ENCODE data around the gene CD163.
A peak's percentile ranks its signal among the peaks of the same experiment; 100 is the strongest.
"Not testable (repeated sequence)": the region's sequence is repeated elsewhere in the genome, so short reads cannot be mapped to it uniquely, and the experiment has no call there.

The CD163 gene

DNA sequence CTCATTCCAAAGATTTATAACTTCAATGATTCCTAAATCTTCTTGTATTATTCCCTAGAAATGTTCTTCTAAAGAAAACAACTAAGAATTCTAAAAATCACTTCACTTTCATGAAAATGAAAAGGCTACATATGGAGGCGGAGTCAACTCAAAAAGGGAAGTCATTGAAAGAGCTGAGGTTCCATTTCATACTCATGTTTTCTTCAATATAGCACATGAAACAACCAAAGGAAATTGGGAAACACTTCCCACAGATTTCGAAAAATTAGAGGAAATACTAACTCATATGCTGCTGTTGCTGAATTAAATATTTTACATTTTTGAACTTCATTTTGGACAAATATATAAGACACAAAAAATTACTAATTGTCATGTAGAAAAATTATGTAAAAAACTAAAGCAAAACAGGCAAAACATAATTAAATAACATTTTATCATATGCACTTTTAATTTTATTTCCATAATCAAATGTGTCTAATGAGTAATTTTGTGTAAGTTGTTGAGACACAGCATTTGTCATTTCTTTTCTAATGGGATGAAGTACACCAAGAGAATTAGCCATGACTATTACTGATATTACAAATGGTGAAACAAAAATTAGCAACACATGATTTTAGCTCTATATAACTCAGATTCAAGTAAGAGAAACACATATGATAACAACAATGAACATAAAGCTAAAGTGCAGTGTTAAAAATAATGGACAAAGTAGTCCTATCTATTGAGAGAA lies at the start of gene CD163:
TSS of gene CD163 (minus strand) at position 92 of the 730 bp plus-strand sequence. CDS start at position 5, 87 bp downstream.
- no peak for DNase-seq (ENCODE audit: low read depth in 2 of 2, low spot score in 1 of 2)

DNA sequence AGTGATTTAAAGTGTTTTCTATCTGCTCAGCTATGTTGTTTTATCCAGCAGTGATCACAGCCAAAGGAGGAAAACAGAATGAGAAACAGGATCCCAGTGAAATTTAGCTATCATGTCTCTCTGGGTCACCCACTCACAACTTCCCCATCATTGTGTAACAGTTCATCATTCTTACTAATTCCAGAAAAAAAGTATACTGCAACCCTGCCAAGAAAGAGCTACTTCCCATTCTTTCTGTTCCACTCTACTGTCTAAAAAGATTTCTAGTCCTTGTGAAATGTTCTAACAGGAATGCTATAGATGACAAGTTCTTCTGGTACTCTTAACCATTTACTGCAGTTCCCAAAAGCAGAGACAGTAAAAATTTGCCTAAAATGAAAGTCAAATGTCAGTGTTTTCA lies 39.2 kb upstream of the CD163 start:
- no peak for DNase-seq (ENCODE audit: low read depth in 2 of 2, low spot score in 1 of 2)

DNA sequence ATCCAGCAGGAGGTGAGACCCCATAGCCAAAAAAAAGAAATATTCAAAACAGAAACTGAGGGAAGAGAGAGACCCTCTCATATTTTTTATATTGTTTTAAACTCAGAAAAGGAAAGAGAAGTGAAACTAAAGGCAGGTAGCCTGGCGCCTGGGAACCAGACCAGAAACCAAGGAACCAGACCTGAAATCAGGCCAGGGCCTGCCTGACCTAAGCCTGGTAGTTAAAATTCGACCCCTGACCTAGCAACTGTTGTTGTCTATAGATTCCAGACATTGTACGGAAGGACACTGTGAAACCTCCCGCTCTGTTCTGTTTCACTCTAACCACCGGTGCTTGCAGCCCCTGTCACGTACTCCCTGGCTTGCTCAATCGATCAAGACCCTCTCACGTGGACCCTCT lies 38.5 kb upstream of the CD163 start:
- no peak for DNase-seq (ENCODE audit: low read depth in 2 of 2, low spot score in 1 of 2)

DNA sequence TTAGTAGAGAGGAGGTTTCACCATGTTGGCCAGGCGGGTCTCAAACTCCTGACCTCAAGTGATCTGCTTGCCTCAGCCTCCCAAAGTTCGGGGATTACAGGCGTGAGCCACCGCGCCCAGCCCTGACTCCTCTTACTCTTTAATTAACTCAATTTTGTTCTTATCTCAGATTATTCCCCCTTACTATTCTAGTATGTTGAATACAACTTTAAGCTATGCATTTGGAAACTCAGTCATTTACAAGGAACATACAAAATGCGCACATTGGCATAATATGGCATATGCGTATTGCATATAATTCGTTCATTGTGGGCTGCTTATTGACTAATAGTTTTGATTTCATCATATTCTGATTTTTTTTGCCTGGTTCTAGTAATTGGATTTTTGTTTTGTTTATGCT lies 10.8 kb upstream of the CD163 start:
- DNase-seq (ENCODE audit: low read depth in 2 of 2, low spot score in 1 of 2) = no peak

DNA sequence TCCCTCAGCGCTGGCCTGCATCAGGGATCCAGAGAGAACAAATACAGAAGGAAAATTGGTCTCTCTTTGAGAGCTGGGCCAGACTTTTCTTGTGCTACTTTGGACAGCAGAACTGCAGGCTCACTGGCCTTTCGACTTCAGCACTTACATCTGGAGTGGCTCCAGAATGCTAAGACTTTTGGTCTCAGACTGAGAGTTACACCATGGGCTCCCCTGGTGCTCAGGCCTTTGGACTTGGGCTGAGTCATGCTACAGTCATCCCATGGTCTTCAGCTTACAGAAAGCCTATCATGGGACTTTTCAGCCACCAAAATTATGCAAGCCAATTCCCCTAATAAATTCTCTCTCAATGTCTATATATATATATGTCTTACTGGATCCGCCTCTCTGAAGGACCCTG lies 9.0 kb upstream of the CD163 start:
- DNase-seq (ENCODE audit: low read depth in 2 of 2, low spot score in 1 of 2) = no peak

DNA sequence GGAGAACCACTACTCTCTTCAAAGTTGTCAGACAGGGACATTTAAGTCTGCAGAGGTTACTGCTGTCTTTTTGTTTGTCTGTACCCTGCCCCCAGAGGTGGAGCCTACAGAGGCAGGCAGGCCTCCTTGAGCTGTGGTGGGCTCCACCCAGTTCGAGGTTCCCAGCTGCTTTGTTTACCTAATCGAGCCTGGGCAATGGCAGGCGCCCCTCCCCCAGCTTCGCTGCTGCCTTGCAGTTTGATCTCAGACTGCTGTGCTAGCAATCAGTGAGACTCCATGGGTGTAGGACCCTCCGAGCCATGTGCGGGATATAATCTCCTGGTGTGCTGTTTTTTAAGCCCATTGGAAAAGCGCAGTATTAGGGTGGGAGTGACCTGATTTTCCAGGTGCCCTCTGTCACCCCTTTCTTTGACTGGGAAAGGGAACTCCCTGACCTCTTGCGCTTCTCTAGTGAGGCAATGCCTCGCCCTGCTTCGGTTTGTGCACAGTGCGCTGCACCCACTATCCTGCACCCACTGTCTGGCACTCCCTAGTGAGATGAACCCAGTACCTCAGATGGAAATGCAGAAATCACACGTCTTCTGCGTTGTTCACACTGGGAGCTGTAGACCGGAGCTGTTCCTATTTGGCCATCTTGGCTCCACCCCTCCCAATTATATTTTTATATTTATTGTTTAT lies 6.4 kb upstream of the CD163 start:
- DNase-seq (ENCODE audit: low read depth in 2 of 2, low spot score in 1 of 2) = not testable (repeated sequence)

DNA sequence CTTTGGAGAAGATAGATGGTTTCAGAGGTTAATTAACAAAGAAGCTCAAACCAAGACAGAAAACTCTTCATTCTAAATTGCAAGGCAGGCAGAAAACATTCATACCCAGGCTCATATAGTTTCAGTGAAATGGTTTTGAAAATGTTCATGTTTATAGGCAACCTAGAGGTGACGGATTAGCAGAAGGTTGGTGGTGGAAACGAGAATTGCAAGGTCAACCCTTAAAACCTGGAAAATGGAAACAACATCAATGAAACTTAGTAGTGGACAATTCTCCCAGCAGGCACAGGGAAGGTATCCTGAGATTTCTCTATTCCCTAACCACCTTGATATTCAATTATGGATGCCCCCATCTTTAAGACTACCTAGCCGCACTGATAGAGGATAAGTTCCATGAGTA lies 965 bp downstream of the CD163 start:
- DNase-seq (ENCODE audit: low read depth in 2 of 2, low spot score in 1 of 2) = no peak

DNA sequence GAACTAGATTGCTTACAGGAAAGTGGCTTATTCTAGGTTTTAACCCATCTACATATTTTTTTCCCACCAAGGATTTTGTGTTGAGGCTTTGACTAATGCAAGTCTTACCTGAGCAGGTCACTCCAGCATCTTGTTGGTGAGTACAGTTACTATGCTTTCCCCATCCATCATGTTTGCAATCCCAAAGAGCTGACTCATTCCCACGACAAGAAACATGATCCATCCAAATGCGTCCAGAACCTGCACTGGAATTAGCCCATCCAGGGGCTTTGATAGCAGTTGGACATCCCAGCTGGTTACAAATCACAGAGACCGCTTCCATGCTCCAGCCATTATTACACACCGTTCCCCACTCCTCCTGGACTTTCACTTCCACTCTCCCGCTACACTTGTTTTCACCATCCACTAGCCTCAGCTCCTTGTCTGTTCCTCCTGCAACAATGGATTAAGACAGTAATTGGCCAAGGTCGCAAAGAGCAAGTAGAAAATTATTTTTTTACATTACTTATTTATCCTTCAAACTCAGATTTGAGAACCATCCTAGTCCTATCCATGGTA lies 2.5 kb downstream of the CD163 start:
- DNase-seq (ENCODE audit: low read depth in 2 of 2, low spot score in 1 of 2) = no peak

DNA sequence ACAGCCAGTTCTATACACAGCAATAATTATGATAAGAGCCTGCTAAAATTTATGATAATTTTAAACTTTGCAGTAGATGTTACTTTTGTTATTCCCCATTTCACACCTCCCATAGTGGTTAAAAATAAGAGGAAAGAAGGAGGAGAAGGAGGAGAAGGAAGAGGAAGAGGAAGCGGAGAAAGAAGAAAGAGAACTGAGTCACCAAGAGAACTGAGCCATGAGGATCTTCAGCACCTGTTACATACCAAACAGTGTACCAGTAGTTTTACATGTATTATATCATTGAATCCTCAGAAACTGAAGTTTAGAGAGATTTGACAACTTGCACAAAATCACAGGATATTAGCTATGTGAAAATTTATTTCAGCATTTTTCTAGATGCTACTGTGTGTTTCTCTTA lies 3.9 kb downstream of the CD163 start:
- DNase-seq (ENCODE audit: low read depth in 2 of 2, low spot score in 1 of 2) = no peak

DNA sequence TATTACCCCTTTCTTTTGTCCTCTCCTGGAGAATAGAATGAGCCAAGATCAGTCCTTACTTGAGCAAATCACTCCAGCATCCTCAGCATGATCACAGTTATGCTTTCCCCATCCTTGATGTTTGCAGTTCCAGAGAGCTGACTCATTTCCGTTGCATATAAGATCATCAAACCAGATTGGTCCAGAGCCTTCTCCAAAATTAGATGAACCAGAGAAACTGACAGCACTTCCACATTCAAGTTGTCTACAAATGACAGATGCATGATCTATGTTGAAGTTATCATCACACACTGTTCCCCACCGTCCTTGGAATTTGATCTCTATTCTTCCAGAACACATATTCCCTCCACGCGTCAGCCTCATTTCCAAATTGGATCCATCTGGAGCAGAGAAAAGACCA lies 4.8 kb downstream of the CD163 start:
- DNase-seq (ENCODE audit: low read depth in 2 of 2, low spot score in 1 of 2) = no peak

DNA sequence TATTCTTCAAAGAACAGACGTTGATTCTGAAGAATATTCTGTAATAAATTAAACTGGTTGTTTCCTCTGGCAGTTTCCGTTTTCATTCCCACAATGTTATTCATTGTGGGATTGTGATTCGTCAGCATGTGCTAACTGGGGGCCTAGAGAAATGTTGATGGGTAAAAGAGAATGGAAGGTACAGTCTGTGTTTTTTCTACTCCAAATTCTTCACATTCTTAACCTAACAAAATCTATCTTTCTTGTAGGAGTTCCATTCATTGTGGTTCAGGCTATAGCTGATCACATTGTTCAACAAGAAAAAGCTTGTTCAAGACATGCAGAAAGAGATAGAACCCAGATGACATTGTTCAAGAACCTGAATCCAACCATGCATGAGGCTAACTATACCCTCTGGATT lies 5.9 kb downstream of the CD163 start:
- no peak for DNase-seq (ENCODE audit: low read depth in 2 of 2, low spot score in 1 of 2)

DNA sequence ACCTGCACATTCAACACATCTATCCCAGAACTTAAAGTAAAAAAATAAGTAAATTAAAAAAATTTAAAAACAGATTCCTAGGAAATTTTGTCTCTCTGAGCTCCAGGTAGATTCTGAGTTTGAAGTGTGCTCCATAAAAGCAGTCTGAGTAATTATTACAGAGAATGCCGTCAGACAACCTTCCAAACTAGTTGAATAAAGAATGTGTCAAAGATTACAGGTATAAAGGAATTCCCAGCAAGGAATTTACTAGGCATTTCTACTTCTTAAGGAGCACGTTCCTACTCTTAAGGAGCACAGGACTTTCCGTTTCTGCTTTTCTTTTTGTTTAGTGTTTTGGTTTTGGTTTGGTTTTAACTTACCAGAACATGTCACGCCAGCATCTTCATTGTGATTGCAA lies 7.1 kb downstream of the CD163 start:
- DNase-seq (ENCODE audit: low read depth in 2 of 2, low spot score in 1 of 2) = no peak

DNA sequence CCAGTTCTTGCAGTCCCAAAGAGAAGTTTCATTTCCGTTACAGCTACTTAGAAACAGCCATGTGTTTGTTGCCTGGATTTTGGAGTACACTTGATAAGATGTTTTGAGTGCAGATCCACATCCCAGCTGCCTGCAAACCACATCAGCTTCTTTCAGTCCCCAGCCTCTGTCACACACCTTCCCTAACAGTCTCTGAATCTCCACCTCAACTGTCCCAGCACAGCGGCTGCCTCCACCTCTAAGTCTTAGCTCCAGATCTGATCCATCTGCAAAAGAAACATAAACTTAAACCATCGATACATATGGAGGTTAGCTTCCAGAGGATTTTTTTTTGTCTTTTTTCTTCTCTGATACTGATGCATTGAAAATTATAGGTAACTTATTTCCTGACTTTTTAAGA lies 8.4 kb downstream of the CD163 start:
- no peak for DNase-seq (ENCODE audit: low read depth in 2 of 2, low spot score in 1 of 2)

DNA sequence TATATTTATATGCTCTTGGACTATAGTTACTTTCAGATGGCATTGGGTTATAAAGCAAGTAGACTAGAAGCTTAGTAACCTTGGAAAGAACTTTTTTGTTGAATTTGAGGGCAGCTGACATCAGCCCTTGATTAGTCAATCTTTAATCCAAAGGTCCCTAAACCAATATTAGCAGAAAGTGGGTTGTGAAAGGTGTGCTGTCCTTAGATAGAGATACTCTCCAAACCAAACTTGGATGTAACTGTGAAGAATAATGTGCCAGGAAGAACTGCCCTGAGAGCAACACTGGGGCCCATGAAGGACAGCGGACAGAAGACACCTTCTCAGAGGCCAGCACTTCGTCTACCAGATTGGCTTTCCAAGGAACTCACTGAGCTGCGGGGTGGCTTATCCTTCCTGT lies 10.6 kb downstream of the CD163 start:
- no peak for DNase-seq (ENCODE audit: low read depth in 2 of 2, low spot score in 1 of 2)

DNA sequence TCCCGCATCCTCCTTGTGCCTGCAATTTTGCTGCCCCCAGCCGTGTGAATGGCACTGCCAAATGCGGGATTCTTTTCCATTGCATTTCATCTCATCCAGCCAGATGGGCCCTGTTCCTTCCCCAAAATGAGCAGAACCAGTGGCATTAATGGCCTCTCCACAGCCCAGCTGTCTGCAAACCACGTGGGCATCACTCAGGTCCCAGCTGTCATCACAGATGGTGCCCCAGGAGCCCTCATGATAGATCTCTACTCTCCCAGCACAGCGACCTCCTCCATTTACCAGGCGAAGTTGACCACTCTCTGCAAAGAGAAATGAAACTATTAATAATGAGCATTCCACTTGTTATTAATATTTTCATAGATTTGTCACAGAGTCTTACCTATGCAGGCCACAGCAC lies 17.1 kb downstream of the CD163 start:
- no peak for DNase-seq (ENCODE audit: low read depth in 2 of 2, low spot score in 1 of 2)

DNA sequence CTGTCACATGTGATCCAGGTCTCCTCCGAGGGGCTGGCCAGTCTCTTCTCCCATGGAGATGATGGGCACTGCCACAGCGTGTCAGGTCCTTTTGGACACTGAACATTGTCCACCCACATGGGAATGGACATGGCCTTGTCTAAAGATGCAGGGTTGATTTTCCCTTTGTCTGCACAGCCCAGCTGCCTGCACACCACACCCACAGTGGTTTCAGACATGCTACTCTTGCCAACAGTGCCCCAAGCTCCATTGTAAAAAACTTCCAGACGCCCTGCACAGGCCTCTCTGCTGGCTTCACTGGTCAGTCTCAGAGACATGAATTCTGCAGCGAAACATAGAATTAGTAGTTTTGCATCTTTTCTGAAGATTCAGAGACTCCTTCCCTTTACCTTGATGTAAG lies 18.5 kb downstream of the CD163 start:
- DNase-seq (ENCODE audit: low read depth in 2 of 2, low spot score in 1 of 2) = no peak

DNA sequence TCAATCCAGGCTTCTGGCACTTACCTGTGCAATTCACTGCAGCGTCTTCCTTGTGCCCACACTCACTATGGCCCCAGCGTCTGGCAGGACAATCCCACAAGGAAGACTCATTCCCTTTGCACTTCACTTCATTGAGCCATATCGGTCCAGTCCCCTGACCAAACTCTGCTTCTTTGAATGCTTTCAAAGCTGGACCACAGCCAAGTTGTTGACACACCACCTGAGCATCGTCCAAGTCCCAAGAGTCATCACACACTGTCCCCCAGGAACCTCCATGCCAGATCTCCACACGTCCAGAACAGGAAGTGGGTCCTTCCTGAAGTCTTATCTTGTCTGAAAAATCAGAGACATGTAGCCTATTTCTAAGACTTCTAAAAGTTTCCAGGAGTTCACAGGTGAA lies 20.2 kb downstream of the CD163 start:
- no peak for DNase-seq (ENCODE audit: low read depth in 2 of 2, low spot score in 1 of 2)

DNA sequence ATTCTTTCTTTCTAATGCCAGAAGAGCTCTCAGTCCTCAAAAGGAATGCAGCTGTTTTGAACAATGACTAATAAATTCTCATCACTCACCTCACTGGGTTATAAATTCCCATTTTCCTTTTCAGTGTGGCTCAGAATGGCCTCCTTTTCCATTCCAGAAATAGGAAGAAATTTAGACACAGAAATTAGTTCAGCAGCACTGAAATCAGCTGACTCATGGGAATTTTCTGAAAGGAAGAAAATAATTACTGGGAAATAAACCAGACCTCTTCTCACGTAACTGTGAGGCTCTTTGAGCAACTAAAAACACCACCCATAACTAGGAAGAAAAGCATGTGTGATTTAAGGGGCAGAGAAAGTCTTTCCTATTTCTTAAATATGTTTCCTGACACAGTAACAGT lies 23.8 kb downstream of the CD163 start:
- no peak for DNase-seq (ENCODE audit: low read depth in 2 of 2, low spot score in 1 of 2)

DNA sequence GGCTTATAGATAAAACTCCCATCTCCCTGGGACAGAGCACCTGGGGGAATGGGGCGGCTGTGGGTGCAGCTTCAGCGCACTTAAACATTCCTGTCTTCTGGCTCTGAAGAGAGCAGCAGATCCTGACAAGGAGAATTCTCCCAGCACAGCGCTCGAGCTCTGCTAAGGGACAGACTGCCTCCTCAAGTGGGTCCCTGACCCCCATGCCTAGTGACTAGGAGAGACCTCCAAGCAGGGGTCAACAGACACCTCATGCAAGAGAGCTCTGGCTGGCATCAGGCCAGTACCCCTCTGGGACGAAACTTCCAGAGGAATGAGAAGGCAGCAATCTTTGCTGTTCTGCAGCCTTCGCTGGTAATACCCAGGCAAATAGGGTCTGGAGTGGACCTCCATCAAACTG lies 31.5 kb downstream of the CD163 start:
- DNase-seq (ENCODE audit: low read depth in 2 of 2, low spot score in 1 of 2) = no peak

DNA sequence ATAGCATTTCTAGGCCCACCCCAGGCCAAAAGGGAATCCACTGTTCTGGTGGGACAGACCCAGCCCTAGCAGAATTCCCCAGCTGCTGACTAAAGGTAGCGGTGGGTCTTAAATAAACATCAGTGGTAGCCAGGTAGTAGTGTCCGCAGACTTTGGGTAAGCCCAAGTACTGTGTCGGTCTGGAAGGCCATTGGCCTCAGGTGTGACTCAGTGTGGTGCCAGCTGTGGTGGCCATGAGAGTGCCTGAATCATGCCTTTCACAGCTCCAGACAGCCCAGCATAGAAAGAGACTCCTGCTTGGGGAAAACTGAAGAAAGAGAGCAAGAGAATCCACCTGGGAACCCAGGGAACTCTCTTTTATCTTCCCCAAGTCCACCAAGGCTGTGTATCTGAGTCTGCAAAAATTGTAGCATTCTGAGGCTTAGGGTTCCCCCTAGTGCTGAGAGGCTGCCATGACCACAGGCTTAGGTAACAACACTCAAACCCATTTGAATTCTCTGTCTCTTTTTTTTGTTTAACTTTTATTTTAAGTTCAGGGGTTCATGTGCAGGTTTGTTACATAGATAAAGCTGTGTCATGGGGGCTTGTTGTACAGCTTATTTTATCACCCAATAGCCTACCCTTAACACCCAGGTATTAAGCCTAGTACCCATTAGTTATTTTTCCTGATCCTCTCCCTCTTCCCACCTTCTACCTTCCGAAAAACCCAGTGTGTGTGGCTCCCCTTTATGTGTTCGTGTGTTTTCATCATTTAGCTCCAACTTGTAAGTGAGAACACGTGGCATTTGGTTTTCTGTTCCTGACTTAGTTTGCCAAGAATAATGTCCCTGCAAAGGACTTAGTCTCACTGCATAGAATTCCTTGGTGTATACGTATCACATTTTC lies 43.0 kb downstream of the CD163 start:
- DNase-seq (ENCODE audit: low read depth in 2 of 2, low spot score in 1 of 2) = peak in 1 of 2 donors; percentile 21

DNA sequence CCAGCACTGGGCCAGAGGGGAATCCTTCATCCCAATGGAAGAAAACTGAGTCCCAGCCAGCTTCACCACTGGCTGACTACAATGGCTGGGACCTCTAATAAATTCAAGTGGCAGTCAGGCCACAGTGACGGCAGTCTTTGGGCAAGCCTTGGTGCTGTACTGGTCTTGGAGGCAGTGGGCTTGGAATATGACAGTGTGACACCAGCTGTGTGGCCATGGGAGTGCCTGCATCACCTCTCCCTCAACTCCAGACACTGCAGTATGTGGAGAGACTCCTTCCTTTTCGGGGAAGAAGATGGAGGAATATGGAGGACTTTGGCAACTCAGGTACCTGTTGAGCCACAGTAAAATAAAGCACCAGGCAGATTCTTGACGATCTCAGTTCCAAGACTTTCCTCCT lies 43.6 kb downstream of the CD163 start:
- no peak for DNase-seq (ENCODE audit: low read depth in 2 of 2, low spot score in 1 of 2)

DNA sequence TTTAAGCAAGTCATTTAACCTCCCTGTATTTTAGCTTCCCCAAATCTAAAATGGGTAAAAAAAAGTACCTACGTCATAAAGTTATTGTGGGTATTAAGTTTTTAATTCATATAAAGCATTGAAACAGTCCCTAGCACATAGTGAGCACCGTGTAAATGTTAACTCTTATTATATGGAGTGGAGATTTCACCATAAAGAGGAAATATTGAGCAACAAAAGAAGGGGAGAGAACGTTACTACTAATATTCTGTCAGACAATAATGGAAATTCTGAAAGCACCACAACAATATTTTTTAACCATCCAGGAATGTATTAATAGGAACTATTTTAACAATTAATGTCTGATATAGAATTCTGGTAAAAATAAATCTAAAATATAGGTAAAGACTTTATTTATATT lies 51.8 kb downstream of the CD163 start:
- DNase-seq (ENCODE audit: low read depth in 2 of 2, low spot score in 1 of 2) = no peak
